Cardiac muscle cell (in vitro differentiated cells and primary cell): ENCODE measurements around the gene LIPC. TPM values are rescaled to one million over a fixed set of nuclear protein-coding genes. Genes with fewer than 3 reads are reported as not detected.
A peak's percentile ranks its signal among the peaks of the same experiment; 100 is the strongest.

Source experiments
- DNase-seq, 2 donors: peaks; one replicate each; pipeline versions ENCODE4 v3.0.0 to v3.0.0-alpha.2; 2010 to 2017; ENCODE audit warnings: low read depth in 1 of 2, low spot score in 1 of 2
- H3K27ac ChIP-seq: fragments of 200-600 bp; sonication (generic); 2 replicates; pipeline ENCODE4 v1.5.1; 2016
- H3K27me3 ChIP-seq: fragments of 200-600 bp; sonication (generic); 2 replicates; pipeline ENCODE4 v1.6.0; 2016; ENCODE audit warnings: control low read depth
- H3K36me3 ChIP-seq: fragments of 200-600 bp; sonication (generic); 2 replicates; pipeline ENCODE4 v1.5.1; 2016; ENCODE audit warnings: control low read depth
- H3K4me1 ChIP-seq: fragments of 200-600 bp; sonication (generic); 2 replicates; pipeline ENCODE4 v1.8.1; 2017; ENCODE audit warnings: low read depth, mild to moderate bottlenecking, mixed run types
- H3K4me3 ChIP-seq: fragments of 200-600 bp; sonication (generic); 2 replicates; pipeline ENCODE4 v1.5.1; 2016; ENCODE audit warnings: mild to moderate bottlenecking
- H3K9me3 ChIP-seq: fragments of 200-600 bp; sonication (generic); 2 replicates; pipeline ENCODE4 v1.5.1; 2017; ENCODE audit warnings: low read depth, mild to moderate bottlenecking, control low read depth
- polyA plus RNA-seq: library from polyadenylated mRNA; unstranded; fragments of >200 nt; fragmentation: Nextera tagmentation; extraction: Ambion mirVana; gene quantifications from 2 replicates; pipeline ENCODE4 v1.2.1, GENCODE V29; 2016
- total RNA-seq: library from RNA; depleted of rRNA; stranded (reverse); fragments of >200 nt; gene quantifications from 2 replicates; pipeline ENCODE4 v1.2.3, GENCODE V29; 2016
- TF ChIP-seq, protein P1 (sequence below): IDR thresholded peaks from 2 replicates; pipeline ENCODE4 v1.5.1; 2012; ENCODE audit warnings: low read depth, mild to moderate bottlenecking, low read length

LIPC gene
- total and polyA plus RNA-seq, 2 experiments from 2014 or later = not detected

GRCh38 chr15:58443308-58443707 lies 11.5 kb downstream of the LIPC start:
- Histone ChIP-seq H3K4me3 (no peak overlapping the region), H3K27me3 (no peaks in the 10 kb centered on the region), H3K36me3 (no peaks in the 10 kb centered on the region), H3K4me1 (peaks cover 10% of the 10 kb centered on the region), H3K9me3 (no peaks in the 10 kb centered on the region), H3K27ac (no peak overlapping the region)
- no peak for DNase-seq
- TF ChIP-seq, protein P1, sequence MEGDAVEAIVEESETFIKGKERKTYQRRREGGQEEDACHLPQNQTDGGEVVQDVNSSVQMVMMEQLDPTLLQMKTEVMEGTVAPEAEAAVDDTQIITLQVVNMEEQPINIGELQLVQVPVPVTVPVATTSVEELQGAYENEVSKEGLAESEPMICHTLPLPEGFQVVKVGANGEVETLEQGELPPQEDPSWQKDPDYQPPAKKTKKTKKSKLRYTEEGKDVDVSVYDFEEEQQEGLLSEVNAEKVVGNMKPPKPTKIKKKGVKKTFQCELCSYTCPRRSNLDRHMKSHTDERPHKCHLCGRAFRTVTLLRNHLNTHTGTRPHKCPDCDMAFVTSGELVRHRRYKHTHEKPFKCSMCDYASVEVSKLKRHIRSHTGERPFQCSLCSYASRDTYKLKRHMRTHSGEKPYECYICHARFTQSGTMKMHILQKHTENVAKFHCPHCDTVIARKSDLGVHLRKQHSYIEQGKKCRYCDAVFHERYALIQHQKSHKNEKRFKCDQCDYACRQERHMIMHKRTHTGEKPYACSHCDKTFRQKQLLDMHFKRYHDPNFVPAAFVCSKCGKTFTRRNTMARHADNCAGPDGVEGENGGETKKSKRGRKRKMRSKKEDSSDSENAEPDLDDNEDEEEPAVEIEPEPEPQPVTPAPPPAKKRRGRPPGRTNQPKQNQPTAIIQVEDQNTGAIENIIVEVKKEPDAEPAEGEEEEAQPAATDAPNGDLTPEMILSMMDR = no peak

GRCh38 chr15:58444056-58444455 lies 12.3 kb downstream of the LIPC start:
- Histone ChIP-seq H3K9me3 (no peaks in the 10 kb centered on the region), H3K4me1 (peaks cover 13% of the 10 kb centered on the region), H3K4me3 (no peak overlapping the region), H3K27ac (no peak overlapping the region), H3K27me3 (no peaks in the 10 kb centered on the region), H3K36me3 (no peaks in the 10 kb centered on the region)
- DNase-seq = no peak
- TF ChIP-seq, protein P1 = no peak

DNA sequence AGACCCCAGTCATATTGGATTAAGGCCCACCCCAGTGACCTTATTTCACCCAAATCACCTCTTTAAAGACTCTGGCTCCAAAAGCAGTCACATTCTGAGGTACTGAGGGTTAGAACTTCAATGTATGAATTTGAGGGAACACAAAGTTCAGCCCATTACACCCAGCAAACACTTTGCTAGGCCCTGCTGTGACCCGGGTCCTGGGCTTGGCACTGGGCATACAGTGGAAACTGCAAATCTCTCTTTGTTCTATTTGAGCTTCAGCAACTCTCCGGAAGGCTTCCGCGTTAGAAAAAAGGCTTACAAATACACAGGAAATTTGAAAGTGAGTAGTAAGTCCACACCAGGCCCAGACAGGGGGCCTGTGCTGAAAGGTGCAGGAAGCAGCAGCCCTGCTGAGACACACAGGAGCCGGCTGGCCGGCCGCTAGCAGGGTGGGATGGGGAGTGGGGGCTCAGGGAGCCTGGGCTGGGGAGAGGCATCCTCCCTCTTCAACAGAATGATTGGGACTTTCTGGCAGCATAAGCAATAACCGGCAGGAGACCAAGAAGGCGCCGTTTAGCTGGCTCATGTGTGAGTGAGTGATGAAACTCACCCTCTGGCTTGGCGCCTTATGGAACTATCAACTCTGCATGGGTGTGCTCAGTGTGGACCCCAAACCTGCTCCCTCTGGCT lies 13.0 kb downstream of the LIPC start:
- peaks cover 13% of the 10 kb centered on the region for H3K4me1 ChIP-seq
- no peak overlapping the region for H3K27ac ChIP-seq
- H3K27me3 ChIP-seq = no peaks in the 10 kb centered on the region
- no peaks in the 10 kb centered on the region for H3K9me3 ChIP-seq
- DNase-seq = peak in 1 of 2 donors; percentile 29
- no peaks in the 10 kb centered on the region for H3K36me3 ChIP-seq
- no peak overlapping the region for H3K4me3 ChIP-seq
- TF ChIP-seq, protein P1 = no peak

- Histone ChIP-seq H3K27me3 (no peaks in the 10 kb centered on the region), H3K27ac (no peak overlapping the region), H3K9me3 (no peaks in the 10 kb centered on the region), H3K36me3 (no peaks in the 10 kb centered on the region), H3K4me1 (peaks cover 3% of the 10 kb centered on the region), H3K4me3 (no peak overlapping the region)
- TF ChIP-seq, protein P1 = no peak
- DNase-seq = no peak
These were observed 14.1 kb downstream of the LIPC start for GRCh38 chr15:58445865-58446264.

DNA sequence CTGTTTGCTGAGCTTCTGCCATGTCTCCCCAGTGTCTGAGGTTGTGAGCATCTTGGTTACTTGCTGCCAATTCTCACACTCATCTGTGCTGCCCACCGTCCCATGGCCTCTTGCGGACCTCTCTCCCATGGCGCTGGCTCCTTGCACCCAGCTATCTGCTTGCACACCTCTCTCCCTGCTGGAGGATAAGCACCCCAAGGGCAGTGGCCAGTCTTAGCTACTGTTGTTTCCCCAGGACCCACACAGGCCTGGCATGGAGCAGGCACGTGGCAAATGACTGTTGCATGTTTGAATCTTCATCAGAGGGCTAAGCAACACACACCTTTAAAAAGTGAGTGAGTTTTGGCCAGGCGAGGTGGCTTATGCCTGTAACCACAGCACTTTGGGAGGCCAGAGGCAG lies 14.7 kb downstream of the LIPC start:
- Histone ChIP-seq H3K9me3 (no peaks in the 10 kb centered on the region), H3K27me3 (no peaks in the 10 kb centered on the region), H3K27ac (no peak overlapping the region), H3K4me3 (no peak overlapping the region), H3K36me3 (no peaks in the 10 kb centered on the region), H3K4me1 (peaks cover 2% of the 10 kb centered on the region)
- DNase-seq = no peak
- TF ChIP-seq, protein P1 = no peak
